Body of pancreas (tissue), 4 donors: ENCODE data around the gene XRCC5. TPM values are rescaled to one million over a fixed set of nuclear protein-coding genes. Genes with fewer than 3 reads are reported as not detected.

Experiments used
- ATAC-seq: fragments of 150-250 bp; one replicate; pipeline ENCODE4 v1.9.1; 2016
- DNase-seq, 4 donors: peaks; one replicate each; pipeline ENCODE4 v3.0.0-alpha.2; 2019
- H3K27ac ChIP-seq, 4 donors: fragments of 200-600 bp; sonication (generic); 1 replicate in 3 of 4; 2 replicates in 1 of 4; pipeline versions ENCODE4 v1.5.1 to v1.6.1; 2016 to 2019; ENCODE audit warnings: mild to moderate bottlenecking in 1 of 4, mixed read lengths in 1 of 4, moderate library complexity in 1 of 4
- H3K27me3 ChIP-seq, 2 donors: fragments of 200-600 bp; sonication (generic); one replicate each; pipeline ENCODE4 v1.6.0; 2016; ENCODE audit warnings: mild to moderate bottlenecking in 1 of 2
- H3K36me3 ChIP-seq, 2 donors: fragments of 200-600 bp; sonication (generic); replicated peaks in 1 of 2; 2 replicates each; pipeline ENCODE4 v1.5.1; 2016; ENCODE audit warnings: low read depth in 2 of 2; ENCODE audit not compliant: insufficient read depth in 1 of 2
- H3K4me1 ChIP-seq: fragments of 200-600 bp; sonication (generic); one replicate; pipeline ENCODE4 v1.6.0; 2016
- H3K4me3 ChIP-seq, 2 donors: fragments of 200-600 bp; sonication (generic); 1 replicate in 1 of 2; 2 replicates in 1 of 2; pipeline ENCODE4 v1.5.1; 2016 to 2019
- H3K9me3 ChIP-seq, 3 donors: fragments of 200-600 bp; sonication (generic); 1 replicate in 2 of 3; 2 replicates in 1 of 3; pipeline ENCODE4 v1.5.1; 2016
- CTCF ChIP-seq, 7 experiments: fragments of 450-650 bp in 4 of 7; fragments of 200-600 bp in 3 of 7; sonication (generic) in 3 of 7; IDR thresholded peaks; one replicate each; pipeline ENCODE4 v1.5.1; 2016 to 2019; ENCODE audit warnings: antibody characterized with exemption in 7 of 7
- POLR2A ChIP-seq, 3 donors: fragments of 450-650 bp; IDR thresholded peaks; one replicate each; pipeline ENCODE4 v1.6.1; 2016; ENCODE audit warnings: antibody characterized with exemption in 3 of 3, mild to moderate bottlenecking in 2 of 3
- WGBS, 2 donors: methylation state at CpG; one replicate each; pipeline ENCODE4 v1.1.5; 2017; 5-methylcytosine and 5-hydroxymethylcytosine counted together
- intact Hi-C: fragments of 100-400 bp; cut with DNase I; formaldehyde crosslinking; loops from one replicate; pipeline ENCODE4 v1.15.1; 2023
- total RNA-seq, 2 donors: library from RNA; depleted of rRNA; stranded (reverse); fragments of >200 nt; gene quantifications; one replicate each; pipeline ENCODE4 v1.1.0, GENCODE V29; 2016

XRCC5 gene
- total RNA-seq, 2 donors from 2014 or later, result 74.2 to 74.7 TPM

DNA sequence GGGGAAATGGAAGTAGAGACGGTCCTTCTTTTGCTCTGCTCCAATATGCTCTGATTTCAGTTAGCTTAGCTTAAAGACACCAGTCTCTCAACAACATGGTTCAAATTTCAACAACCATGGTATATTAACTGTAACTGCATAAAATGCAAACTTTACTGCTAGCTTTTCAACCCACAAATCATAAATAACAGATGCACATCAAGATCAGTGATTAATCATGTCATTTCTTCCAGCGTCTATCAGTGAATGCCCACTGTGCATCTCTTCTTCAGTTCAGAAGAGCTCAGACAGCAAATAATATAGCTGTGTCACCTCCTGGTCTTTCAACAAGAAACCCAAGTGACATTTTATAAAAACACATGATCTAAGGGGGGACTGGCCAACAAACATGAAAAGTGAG is 40.1 kb upstream of the XRCC5 start:
- H3K9me3 ChIP-seq, result no peaks in the 10 kb centered on the region
- DNase-seq (no peak), ATAC-seq (no peak)
- no peak overlapping the region for H3K27ac ChIP-seq
- TF ChIP-seq POLR2A (IDR thresholded peaks at IDR 0.05), result no peak
- no peak for TF ChIP-seq CTCF (IDR thresholded peaks at IDR 0.05)
- peaks cover 0 to 1% of the 10 kb centered on the region in 2 donors for H3K36me3 ChIP-seq
- no peaks in the 10 kb centered on the region for H3K27me3 ChIP-seq
- 81 to 91% methylated on average over 2 of the region's 2 CpGs for WGBS, 2 donors
- intact Hi-C loops, result no loop called here
- no peaks in the 10 kb centered on the region for H3K4me1 ChIP-seq
- H3K4me3 ChIP-seq, result no peak overlapping the region

DNA sequence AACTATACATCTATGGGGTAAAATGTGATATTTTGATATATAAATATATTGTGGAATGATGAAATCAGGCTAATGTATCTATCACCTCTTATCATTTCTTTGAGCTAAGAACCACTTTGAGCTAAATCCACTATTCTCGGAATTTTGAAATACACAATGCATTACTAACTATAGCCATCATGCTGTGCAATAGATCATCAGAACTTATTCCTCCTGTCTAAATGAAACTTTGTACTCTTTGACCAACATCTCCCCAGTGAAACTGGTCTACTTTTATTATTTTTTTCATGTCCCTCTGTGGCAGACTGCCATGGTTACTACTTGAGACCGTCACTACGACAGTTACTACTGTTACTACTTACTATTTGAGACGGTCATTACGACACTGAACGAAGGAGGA is 39.0 kb upstream of the XRCC5 start:
- intact Hi-C loops, result no loop called here
- ATAC-seq (no peak), DNase-seq (no peak)
- WGBS, 2 donors, result 81 to 86% methylated on average over 6 of the region's 6 CpGs
- no peak overlapping the region for H3K4me3 ChIP-seq
- H3K36me3 ChIP-seq, result no peaks in the 10 kb centered on the region
- H3K4me1 ChIP-seq, result no peaks in the 10 kb centered on the region
- TF ChIP-seq POLR2A (IDR thresholded peaks at IDR 0.05) (no peak), CTCF (IDR thresholded peaks at IDR 0.05) (no peak)
- no peaks in the 10 kb centered on the region for H3K9me3 ChIP-seq
- no peaks in the 10 kb centered on the region for H3K27me3 ChIP-seq
- H3K27ac ChIP-seq, result no peak overlapping the region

DNA sequence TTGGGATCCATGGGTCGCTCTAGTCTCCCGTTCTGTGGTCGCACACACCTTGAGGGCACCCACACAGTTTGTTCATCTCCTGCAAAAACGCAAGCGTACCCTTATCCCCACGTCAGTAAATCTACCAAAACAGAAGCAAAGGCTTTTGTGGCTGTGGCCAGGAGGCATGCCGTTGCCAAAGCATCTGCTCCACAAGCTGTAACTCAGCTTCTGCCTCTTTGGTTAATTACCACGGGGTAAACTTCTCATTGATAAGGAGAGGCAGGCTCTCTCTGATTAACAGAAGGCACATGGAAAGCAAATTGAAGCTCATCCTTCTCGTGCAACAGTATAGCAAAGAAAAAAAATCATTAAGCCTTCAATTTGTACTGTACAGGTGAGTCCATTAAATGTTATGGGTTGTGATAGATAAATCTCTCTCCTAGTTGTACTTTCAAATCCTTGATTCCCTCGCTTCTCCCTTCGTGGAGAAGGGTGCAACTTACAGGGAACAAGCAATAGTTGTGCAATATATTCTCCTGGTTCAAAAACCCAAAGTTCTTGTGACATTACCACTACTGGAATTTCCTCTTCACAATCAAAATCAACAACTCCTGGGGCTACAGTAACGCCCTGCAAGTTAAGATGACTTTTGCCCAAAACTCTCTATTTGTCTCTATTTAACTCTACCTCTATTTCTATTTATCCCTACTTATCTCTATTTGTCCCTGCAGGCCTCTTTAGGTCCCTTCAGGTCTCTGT is 37.9 kb upstream of the XRCC5 start:
- peaks cover 9% of the 10 kb centered on the region for H3K4me1 ChIP-seq
- H3K4me3 ChIP-seq, result no peak overlapping the region
- ATAC-seq (no peak), DNase-seq (no peak)
- no peaks in the 10 kb centered on the region for H3K36me3 ChIP-seq
- no peak overlapping the region for H3K27ac ChIP-seq
- TF ChIP-seq POLR2A (IDR thresholded peaks at IDR 0.05), result no peak
- no peak for TF ChIP-seq CTCF (IDR thresholded peaks at IDR 0.05)
- intact Hi-C loops, result no loop called here
- H3K9me3 ChIP-seq, result no peaks in the 10 kb centered on the region
- 78 to 85% methylated on average over 12 of the region's 12 CpGs for WGBS, 2 donors
- no peaks in the 10 kb centered on the region for H3K27me3 ChIP-seq

- intact Hi-C loops, result no loop called here
- DNase-seq, result no peak
- H3K4me1 ChIP-seq, result peaks cover 13% of the 10 kb centered on the region
- TF ChIP-seq POLR2A (IDR thresholded peaks at IDR 0.05), result no peak
- no peak for TF ChIP-seq CTCF (IDR thresholded peaks at IDR 0.05)
- H3K4me3 ChIP-seq, result no peak overlapping the region
- no peaks in the 10 kb centered on the region for H3K27me3 ChIP-seq
- no peaks in the 10 kb centered on the region for H3K9me3 ChIP-seq
- ATAC-seq, result no peak
- no peak overlapping the region for H3K27ac ChIP-seq
- no peaks in the 10 kb centered on the region for H3K36me3 ChIP-seq
These were observed 36.7 kb upstream of the XRCC5 start for GRCh38 chr2:216072473-216072872.

DNA sequence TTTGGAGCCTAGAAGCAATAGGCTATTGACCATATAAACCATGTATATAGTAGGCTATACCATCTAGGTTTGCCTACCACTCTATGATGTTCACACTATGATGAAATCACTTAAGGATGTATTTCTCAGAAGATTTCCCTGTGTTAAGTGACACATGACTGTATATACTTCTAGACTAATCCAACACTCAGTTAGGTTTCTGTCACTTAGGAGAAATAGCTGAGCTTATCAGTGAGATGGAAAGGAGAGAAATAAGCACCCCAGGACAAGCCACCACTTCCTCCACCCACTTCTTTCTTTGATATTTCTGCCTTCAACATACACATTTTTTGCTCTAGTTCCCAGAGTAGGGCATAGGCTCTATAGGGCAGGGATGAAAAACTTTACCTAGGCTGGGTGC is 35.4 kb upstream of the XRCC5 start:
- Histone ChIP-seq H3K36me3 (no peaks in the 10 kb centered on the region), H3K27me3 (no peaks in the 10 kb centered on the region), H3K27ac (no peak overlapping the region), H3K4me1 (peaks cover 15% of the 10 kb centered on the region), H3K9me3 (no peaks in the 10 kb centered on the region), H3K4me3 (no peak overlapping the region)
- TF ChIP-seq POLR2A (IDR thresholded peaks at IDR 0.05) (no peak), CTCF (IDR thresholded peaks at IDR 0.05) (no peak)
- intact Hi-C loops, result no loop called here
- ATAC-seq, result no peak
- DNase-seq, result no peak
